ENCODE data around the gene MB.

MB gene

DNA sequence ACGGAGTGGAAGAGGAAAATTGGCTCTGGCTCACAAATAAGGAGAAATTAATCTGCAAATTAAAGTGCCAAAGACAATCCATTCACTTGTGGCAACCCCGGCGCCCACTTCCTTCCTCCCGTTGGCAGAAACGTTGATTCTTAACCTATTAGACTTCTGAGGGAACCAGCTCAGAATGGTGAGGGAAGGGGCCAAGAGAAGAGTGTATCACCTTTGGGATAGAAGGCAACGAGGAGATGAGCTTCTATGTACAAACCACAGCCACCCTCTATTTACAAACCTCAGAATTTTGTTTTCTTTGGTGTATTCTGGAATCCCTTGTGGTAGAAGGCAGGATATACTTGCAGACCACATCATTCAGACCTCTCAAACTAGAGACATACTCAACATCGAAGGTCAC, 1.1 kb downstream of the MB start:
- no peak for DNase-seq (ENCODE audit: low read depth in 2 of 2)

DNA sequence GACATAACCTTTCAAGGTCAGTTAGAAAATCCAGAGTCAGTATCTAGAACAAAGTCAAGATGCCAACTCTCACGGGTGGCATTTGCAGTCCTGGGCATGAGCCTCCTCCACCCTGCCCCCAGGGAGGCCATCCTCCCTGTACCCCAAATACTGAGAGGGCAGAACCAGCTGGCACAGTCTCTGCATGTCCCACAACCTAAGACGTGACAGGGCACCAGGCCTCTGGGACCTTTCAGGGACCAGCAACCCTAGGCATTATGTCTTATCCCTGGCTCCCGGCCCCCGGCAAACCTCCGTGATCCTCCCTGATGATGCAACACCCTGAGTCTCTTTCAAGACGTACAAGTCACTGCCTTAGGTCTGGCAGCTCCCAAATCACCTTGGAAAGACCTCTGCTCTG, 2.0 kb downstream of the MB start:
- DNase-seq (ENCODE audit: low read depth in 2 of 2), result no peak

DNA sequence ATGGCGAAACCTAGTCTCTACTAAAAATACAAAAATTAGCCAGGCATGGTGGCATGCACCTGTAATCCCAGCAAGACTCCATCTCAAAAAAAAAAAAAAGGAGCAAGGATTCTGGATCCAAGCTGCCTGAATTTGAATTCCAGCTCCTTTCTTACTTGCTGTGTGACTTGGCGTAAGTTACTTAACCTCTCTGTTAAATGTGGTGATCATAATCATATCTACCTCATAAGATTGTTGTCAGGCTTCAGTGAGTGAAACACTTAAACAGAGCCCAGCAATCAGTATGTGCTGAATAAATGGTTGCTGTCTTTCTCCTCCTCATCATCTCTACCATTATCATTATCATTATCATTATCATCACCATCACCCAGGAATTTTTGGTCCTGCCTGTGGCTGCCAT, 2.7 kb downstream of the MB start:
- no peak for DNase-seq (ENCODE audit: low read depth in 2 of 2)

DNA sequence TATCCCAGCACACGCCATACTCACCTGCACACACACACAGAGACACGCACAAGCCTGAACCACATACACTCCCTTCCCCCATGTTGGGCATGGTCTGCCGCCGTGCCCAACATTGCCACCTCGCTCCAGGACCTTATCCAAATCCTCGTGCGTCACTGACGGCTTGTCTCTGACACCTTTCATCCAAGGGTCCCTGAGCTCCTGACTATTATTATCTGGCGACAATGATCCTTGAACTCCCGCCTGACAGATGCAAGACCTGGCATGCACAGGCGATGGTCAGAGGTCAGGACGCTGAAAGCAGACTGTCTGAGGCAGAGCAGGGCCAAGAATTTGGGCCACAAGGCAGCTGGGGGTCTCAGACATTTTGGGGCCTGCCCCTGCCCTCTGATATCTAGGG, 4.2 kb downstream of the MB start:
- no peak for DNase-seq (ENCODE audit: low read depth in 2 of 2)

DNA sequence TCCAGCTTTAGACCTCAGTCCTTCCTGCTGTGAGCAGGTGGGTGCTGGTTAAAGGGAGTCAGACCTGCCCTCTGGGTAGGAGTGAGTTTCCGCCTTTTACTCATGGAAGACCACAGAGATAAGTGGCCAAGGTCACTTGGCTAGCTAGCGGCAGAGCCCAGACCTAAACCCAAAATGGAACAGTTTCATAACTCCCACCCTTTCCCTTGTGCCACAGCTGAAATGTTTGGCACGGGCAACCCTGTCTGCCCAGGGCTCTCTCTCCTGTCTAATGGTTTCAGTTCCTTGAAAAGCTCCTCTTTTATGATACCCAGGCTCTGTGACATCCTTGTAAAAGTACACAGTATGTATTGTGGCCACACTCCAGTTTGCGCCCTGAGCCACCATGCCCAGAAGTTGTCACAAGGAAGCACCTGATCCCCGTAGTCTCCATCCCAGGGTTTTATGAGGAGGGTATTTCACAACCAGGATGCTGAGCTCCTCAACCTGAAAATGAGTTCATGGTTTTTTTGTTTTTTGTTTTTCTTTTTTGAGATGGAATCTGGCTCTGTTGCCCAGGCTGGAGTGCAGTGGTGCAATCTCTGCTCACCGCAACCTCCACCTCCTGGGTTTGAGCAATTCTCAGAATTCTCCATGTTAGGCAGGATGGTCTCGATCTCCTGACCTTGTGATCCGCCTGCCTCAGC, 5.1 kb downstream of the MB start:
- no peak for DNase-seq (ENCODE audit: low read depth in 2 of 2)

DNA sequence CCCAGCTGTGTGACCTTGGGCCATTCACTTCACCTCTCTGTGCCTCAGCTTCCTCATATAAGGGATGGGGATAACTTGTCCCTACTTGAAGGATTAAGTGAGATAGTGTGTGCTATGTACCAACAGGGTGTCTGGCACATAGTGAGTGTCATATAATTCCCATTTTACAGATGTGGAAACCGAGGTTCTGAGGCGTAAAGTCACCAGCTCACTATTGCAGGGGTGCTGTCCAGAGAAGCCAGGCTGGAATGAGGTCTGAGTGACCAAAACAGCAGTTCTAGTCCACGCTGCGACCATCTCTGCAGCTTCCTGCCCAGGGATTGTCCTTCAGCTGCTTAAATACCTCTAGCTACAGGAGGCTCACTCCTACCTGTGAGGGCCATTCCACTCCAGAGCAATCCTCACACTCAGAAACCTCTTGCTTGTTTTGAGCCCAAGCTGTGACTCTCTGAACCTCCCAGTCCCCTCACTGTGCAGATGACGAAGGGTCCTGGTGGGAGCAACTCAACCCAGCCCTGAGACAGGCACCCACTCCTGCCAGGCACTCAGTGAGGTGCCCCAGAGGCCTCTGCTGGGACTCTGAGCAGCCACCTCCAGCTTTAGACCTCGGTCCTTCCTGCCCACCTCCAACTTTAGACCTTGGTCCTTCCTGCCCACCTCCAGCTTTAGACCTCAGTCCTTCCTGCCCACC, 5.8 kb downstream of the MB start:
- DNase-seq (ENCODE audit: low read depth in 2 of 2), result no peak

DNA sequence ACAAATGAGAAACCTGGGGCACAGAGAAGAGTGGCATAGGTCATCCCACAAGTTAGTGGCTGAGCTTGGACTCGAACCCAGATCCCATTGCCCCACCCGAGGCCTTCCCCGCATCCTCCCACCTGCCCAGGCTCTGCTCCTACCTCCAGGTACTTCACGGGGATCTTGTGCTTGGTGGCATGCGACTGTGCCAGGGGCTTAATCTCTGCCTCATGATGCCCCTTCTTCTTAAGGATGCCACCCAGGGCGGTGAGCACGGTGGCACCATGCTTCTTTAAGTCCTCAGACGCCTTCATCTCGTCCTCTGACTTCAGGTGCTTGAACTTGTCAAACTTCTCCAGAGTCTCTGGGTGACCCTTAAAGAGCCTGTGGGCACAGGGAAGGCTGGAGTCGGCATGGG, 6.4 kb downstream of the MB start:
- no peak for DNase-seq (ENCODE audit: low read depth in 2 of 2)

DNA sequence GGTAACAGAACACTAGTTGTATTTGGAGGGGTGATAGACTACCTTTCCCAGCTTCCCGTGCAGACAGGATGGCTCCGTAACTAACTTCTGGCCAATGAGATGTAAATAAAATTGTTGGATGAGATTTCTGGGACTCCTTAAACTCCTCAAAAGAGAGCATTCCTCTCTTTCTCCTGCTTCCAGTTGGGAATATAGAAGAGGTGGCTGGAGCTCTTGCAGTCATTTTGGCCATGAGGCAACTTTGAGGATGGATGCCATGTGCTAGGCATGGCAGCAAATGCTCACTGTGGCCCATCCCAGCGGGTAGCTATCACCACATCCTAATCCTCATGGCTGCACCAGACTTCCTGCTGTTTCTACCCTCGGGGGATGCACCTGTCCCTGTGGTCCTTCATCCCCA, 7.4 kb downstream of the MB start:
- DNase-seq (ENCODE audit: low read depth in 2 of 2), result no peak

DNA sequence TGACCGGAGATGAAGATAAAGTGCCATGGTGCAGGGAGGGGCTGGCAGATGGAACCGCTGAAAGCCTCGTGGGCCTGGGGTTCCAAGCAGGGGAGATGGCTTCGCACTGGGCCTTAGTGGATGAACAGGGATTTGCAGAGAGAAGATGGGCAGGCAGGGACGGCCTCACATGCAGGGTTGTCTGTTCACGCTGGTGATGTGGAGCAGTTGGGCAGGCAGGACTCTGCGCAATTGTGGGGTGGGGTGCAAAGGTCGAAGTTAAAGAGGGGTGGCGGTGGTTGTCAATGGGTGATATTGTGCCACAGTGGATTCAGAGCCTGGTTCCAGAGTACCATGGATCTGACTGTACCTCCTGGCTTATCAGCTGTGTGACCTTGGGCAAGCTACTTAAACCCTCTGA, 7.9 kb downstream of the MB start:
- no peak for DNase-seq (ENCODE audit: low read depth in 2 of 2)

DNA sequence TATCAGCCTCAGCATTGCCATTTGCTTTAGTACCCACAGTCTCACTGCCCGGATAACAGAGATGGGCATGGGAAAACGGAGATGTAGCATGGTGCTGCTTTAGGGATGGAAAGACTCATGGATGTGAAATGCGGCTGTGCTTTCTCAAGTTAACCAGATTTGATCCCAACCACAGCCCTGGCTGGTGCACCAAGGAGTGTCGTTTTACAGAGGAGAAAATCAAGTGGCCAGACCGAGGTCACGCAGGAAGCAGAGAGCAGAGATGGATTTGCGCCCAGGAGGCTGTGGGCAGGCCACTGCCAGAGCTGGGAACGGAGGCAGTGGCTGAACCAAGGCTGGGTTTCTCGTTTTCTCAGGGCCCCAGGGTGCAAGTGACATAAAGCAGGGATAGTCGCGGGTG, 9.0 kb downstream of the MB start:
- DNase-seq (ENCODE audit: low read depth in 2 of 2), result no peak

DNA sequence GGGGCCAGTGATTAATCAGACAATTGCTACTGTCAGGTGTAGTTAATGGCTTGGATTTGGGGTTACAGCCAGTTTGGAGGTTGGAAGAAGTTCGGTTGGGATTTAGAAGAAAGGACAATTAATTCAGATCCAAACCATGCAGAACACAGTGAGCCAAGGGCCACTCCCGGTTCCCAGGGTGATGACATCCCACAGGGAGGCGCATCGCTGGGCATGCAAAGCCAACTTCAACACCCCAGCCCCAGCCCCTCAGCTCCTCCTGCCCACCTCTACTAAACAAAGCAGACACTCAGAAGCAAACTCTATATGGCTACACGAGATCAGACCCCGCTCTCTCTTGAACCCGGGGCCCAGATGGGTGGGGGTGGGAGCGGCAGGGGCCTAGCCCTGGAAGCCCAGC, 10.2 kb downstream of the MB start:
- DNase-seq (ENCODE audit: low read depth in 2 of 2), result no peak

DNA sequence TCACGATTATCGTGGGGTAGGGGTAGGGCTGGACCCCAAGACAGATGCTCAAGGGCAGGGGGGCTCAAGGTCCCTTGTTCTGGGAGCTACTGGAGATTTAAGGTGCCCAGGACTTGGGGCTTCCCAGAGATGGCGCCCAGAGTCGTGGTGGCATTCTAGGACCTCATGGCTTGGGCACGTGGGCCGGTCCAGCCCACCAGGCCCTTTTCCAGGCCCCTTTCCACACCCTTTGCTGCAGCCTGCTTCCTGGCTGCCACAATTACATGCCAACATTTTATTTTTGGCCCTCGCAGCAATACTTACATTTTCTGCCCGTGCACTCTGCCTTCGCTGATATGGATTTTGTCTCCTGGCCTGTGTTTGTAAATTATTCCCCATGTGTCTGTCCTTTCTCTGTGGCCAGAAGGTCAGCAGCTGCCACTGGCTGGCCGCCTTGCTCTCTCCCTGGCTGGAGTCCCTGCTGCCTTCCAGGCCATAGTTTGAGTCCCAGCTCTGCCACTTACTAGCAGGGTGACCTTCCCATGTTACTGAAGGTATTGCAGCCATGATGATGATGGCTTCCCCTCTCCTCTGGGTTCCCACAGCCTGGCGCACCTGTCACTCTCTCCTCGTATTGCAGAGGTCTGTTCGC, 11.2 kb downstream of the MB start:
- no peak for DNase-seq (ENCODE audit: low read depth in 2 of 2)

DNA sequence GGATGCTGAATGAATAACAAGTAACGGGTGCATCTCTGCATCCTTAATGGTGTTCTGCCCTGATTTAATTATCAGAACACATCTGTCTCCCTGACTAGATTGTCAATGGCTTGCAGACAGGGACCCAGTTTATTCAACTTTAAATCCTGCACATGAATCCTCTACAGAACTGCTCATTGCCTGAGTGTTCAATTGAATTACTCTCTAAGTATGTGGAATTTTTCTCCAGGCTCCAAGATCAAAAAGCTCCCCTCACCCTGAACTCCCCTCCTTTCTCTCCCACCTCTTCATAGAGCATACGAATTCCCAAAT, 11.8 kb downstream of the MB start:
- no peak for DNase-seq (ENCODE audit: low read depth in 2 of 2)

DNA sequence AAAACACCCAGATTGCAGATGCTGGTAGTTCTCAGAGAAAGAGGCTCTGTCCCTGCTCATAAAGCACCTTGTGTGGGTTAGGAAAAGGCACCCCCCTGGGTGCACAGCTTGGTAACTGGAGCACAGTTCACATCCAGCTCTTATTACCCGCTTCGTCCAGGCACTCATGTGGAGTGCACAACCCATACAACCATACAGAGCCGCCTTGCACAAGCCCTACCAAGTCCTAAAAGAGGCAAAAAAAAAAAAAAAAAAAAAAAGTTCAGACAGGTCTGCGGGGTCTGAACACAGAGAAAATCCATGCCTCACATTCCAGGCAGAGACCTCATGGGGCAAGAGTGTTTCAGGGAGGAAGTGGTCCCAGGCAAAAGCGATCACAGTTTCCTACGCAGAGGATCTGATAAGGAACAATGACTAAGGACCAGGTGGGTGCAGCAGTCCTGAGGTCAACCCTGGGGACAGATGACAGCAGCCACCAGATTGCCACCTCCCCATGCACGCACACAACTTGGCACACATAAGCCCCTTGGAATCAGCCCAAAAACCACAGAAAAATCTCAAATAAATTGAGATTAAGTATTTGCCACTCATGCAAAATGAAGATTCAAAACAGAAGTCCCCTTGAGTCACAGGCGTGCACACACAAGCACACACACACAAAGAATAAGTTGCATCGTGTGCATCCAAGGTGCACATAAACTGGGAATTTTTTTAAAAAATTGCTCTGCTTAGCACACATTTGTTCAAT, 12.3 kb downstream of the MB start:
- DNase-seq (ENCODE audit: low read depth in 2 of 2), result no peak

DNA sequence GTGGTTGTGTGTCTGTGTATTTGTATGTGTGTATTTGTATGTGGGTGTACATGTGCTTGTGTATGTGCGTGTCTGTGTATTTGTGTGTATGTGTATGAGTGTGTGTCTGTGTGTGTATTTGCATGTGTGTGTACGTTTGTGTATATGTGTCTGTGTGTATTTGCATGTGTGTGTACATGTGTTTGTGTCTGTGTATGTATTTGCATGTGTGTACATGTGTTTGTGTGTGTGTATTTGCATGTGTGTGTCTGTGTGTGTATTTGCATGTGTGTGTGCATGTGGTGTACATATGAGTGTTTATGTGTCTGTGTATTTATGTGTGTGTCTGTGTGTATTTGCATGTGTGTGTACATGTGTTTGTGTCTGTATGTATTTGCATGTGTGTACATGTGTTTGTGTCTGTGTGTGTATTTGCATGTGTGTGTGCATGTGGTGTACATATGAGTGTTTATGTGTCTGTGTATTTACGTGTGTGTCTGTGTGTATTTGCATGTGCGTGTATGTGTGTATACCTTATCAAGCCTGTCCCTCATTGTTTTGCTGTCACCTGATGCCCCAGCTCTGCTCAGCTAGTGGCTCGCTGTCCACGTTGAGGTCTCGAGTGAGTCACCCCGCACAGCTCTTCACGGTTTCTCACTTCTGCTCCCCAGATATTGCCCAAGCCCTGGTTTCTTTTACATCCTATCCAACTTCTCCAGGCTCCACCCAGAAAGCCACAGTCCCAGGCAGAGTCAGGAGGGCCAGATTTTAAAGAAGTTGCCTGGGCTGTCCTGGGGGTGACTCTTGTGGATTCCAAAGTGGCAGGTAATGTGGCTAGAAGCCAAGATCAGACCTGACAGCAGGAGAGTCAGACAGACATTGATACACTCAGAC, 15.2 kb downstream of the MB start:
- DNase-seq (ENCODE audit: low read depth in 2 of 2), result peak in 1 of 2 experiments; percentile 23

DNA sequence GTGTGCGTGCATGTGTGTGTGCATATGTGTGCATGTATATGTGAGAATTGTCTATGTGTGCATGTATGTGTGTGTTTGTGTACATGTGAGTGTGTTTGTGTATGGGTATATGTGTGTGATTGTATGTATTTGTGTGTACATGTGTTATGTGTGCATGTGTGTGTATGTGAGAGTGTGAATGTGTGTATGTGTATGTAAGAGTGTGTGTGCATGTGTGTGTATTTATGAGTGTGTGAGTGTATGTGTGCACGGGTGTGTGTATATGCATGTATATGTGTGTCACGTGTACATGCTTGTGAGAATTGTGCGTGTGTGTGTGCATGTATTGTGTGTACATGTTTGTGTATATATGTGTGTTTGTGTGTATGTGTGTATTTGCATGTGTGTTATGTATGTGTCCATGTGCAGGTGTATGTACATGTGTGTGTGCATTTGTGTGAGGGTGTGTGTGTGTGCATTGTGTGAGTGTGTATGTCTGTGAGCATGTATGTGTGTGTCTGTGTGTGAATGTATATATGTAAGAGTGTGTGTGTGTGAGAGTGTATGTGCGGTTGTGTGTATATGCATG, 16.0 kb downstream of the MB start:
- DNase-seq (ENCODE audit: low read depth in 2 of 2), result no peak

DNA sequence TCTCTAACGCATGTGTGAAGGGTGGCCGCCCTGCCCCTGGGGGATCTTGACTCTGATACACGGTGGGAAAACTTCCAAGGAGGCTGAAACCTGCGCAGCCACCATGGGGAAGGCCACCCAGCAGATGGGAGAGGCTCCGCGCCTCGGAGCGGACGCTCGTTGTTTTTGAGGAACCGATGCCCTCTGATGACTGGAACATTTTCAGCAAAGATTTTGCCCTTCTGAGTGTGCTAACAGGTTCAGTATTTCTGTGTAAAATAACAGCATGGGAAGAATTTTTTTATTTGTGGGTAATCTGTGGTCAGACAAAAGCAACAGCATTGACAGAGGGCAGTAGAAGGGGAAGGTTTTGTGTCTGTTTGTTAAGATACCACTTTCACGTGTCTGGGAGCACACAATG, 16.7 kb downstream of the MB start:
- DNase-seq (ENCODE audit: low read depth in 2 of 2), result no peak

DNA sequence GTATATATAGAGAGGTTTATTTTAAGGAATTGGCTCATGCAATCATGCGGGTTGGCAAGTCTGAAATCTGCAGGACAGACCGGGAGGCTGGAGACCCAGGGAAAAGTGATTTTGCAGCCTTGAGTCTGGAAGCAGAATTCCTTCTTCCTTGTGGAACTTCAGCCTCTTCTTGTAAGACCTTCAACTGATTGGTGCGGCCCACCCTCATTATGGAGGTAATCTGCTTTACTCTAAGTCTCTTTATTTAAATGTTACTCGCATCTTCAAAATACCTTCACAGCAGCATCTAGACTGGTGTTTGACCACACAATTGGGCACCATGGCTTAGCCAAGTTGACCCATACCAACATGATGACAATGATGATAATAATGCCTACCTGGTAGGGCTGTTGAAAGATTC, 17.8 kb downstream of the MB start:
- DNase-seq (ENCODE audit: low read depth in 2 of 2), result no peak

DNA sequence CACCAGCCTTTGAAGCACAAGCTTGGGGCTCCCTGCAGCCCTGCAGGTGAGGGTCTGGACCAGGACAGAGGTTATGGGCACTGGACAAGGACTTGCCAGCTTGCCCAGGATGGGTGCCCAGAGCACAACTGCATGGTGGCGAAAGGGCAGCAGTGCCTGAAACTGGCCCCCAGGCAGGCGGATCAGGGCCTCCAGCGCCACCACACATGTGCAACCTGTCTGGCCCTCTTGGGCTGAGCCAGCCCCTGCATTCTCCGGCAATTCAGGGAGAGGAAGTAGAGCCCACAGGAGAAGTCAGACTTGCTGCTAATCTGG, 18.8 kb downstream of the MB start:
- no peak for DNase-seq (ENCODE audit: low read depth in 2 of 2)

DNA sequence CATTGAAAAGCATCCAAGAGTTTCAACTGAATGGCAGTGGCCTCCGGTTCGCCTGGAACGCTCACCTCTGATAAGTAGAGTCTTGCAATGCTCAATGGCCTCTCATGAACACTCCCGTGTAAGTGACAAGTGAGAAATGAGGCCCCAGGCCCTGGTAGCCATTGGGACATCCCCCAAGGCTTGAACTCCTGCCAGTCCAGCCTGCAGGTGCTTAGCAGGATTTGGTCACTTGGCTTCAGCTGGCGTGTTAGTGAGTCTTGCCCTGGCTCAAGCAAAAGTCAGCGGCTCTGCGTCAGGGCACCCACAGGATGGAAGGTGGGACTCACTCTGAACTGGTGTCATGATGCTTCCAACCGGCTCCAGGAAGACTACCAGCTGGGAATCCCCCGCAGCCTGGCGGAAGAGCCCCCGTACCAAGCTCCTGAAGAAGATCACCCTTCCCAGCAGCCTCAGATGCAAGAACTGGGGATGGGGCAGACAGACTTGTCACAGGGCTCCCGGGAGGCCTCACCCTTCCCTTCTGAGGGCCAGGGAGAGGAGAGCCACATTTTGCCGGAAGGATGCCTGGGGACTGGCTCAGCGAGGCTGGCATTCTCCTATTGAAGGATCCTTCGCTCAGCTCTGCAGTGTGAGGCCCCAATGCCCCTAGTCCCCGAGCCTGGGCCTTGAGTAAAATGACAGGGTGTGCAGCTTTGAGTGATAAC, 19.3 kb downstream of the MB start:
- no peak for DNase-seq (ENCODE audit: low read depth in 2 of 2)

DNA sequence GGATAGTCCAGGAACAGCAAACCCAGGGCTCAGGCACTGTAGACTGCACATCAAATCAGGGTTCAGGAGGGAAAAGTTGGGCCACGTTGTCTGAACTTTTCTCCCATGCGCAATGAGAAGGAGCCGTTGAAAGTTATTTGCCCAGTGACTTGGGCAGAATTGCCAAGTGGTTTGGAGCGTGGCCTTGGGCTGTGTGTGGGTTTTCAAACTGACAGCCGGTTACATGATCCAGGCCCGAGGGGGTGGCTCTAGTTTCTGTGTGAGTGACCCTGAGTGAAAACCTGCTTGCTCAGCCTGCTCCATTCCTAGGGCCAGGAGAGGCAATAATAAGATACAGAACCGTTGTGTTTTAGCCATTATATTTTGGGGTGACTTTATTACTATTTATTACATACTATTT, 20.3 kb downstream of the MB start:
- no peak for DNase-seq (ENCODE audit: low read depth in 2 of 2)
